AG20443 (cell line): ENCODE data around the gene CATSPER3.

Source experiments
- DNase-seq: peaks from one replicate; pipeline ENCODE4 v3.0.0; 2012; ENCODE audit warnings: low spot score, mixed read lengths

Gene CATSPER3

GRCh38 chr5:135010502-135011354, 43.0 kb downstream of the CATSPER3 start:
- DNase-seq: no peak

GRCh38 chr5:135011355-135012032, 43.8 kb downstream of the CATSPER3 start:
- DNase-seq: no peak

- DNase-seq: no peak
Measured at GRCh38 chr5:135012033-135012588, 44.4 kb downstream of the CATSPER3 start.

GRCh38 chr5:135012951-135013391, 45.3 kb downstream of the CATSPER3 start:
- no peak for DNase-seq

- no peak for DNase-seq
Measured at GRCh38 chr5:135013445-135013844, 45.7 kb downstream of the CATSPER3 start.

- no peak for DNase-seq
Measured at GRCh38 chr5:135013947-135014570, 46.4 kb downstream of the CATSPER3 start.

GRCh38 chr5:135015942-135016341, 48.2 kb downstream of the CATSPER3 start:
- no peak for DNase-seq

GRCh38 chr5:135016861-135017290, 49.2 kb downstream of the CATSPER3 start:
- no peak for DNase-seq

GRCh38 chr5:135018457-135018856, 50.8 kb downstream of the CATSPER3 start:
- DNase-seq: no peak

- DNase-seq: no peak
Measured at GRCh38 chr5:135019314-135019713, 51.6 kb downstream of the CATSPER3 start.

- no peak for DNase-seq
Measured at GRCh38 chr5:135020111-135020895, 52.6 kb downstream of the CATSPER3 start.

GRCh38 chr5:135024956-135025729, 57.4 kb downstream of the CATSPER3 start:
- no peak for DNase-seq

GRCh38 chr5:135025730-135026644, 58.3 kb downstream of the CATSPER3 start:
- DNase-seq: no peak

GRCh38 chr5:135026645-135027265, 59.0 kb downstream of the CATSPER3 start:
- no peak for DNase-seq

GRCh38 chr5:135027266-135027696, 59.6 kb downstream of the CATSPER3 start:
- DNase-seq: no peak

- no peak for DNase-seq
Measured at GRCh38 chr5:135027697-135028615, 60.2 kb downstream of the CATSPER3 start.

- no peak for DNase-seq
Measured at GRCh38 chr5:135028791-135029476, 61.2 kb downstream of the CATSPER3 start.
